Endodermal cell (in vitro differentiated cells): Measurements from ENCODE around the gene IL6ST. TPM values are rescaled to one million over a fixed set of nuclear protein-coding genes. Genes with fewer than 3 reads are reported as not detected.
"Not testable (repeated sequence)": the region's sequence is repeated elsewhere in the genome, so short reads cannot be mapped to it uniquely, and the experiment has no call there.

Experiments used
- DNase-seq: peaks from one replicate; pipeline ENCODE4 v3.0.0-alpha.2; 2017
- H3K27ac ChIP-seq: 2 replicates; pipeline ENCODE4 v1.5.1; 2013; ENCODE audit warnings: mild to moderate bottlenecking, low read depth, low read length, moderate library complexity
- H3K27me3 ChIP-seq: 2 replicates; pipeline ENCODE4 v1.6.1; 2013; ENCODE audit warnings: mild to moderate bottlenecking, low read length, moderate library complexity; ENCODE audit not compliant: insufficient read depth, control insufficient read depth, poor library complexity, severe bottlenecking
- H3K36me3 ChIP-seq: 2 replicates; pipeline ENCODE4 v1.7.0; 2013; ENCODE audit warnings: mild to moderate bottlenecking, low read length, moderate library complexity; ENCODE audit not compliant: control insufficient read depth, insufficient read depth
- H3K4me1 ChIP-seq: one replicate; pipeline ENCODE4 v1.7.0; 2013; ENCODE audit warnings: low read length; ENCODE audit not compliant: control insufficient read depth, insufficient read depth
- H3K4me3 ChIP-seq: 2 replicates; pipeline ENCODE4 v1.5.1; 2013; ENCODE audit warnings: mild to moderate bottlenecking, low read length, moderate library complexity
- H3K9ac ChIP-seq: 2 replicates; pipeline ENCODE4 v1.6.1; 2013; ENCODE audit warnings: mild to moderate bottlenecking, low read length, moderate library complexity; ENCODE audit not compliant: poor library complexity, severe bottlenecking; ENCODE audit errors: extremely low read depth
- H3K9me3 ChIP-seq: 2 replicates; pipeline ENCODE4 v1.6.1; 2013; ENCODE audit warnings: mild to moderate bottlenecking, low read length, moderate library complexity; ENCODE audit not compliant: control insufficient read depth
- H3K27ac Mint-ChIP-seq: 2 replicates; pipeline ENCODE4 v1.8.0; 2020; ENCODE audit warnings: mixed read lengths
- H3K27me3 Mint-ChIP-seq: 2 replicates; pipeline ENCODE4 v1.8.0; 2021; ENCODE audit warnings: mild to moderate bottlenecking, mixed read lengths; ENCODE audit not compliant: insufficient read depth
- H3K36me3 Mint-ChIP-seq: 2 replicates; pipeline ENCODE4 v1.8.0; 2020; ENCODE audit warnings: low read depth, mixed read lengths
- H3K4me1 Mint-ChIP-seq: 2 replicates; pipeline ENCODE4 v1.8.0; 2020; ENCODE audit warnings: mixed read lengths
- H3K4me3 Mint-ChIP-seq: 2 replicates; pipeline ENCODE4 v1.8.0; 2020; ENCODE audit warnings: mild to moderate bottlenecking, moderate library complexity, mixed read lengths
- H3K9me3 Mint-ChIP-seq: 2 replicates; pipeline ENCODE4 v1.8.0; 2020; ENCODE audit warnings: mild to moderate bottlenecking, mixed read lengths
- CTCF ChIP-seq: fragments of 200-600 bp; sonication (generic); conservative IDR thresholded peaks from 2 replicates; pipeline ENCODE4 v1.5.0; 2021; ENCODE audit warnings: antibody characterized with exemption, mild to moderate bottlenecking
- WGBS, 2 experiments: methylation state at CpG; one replicate each; pipeline versions ENCODE4 v1.1.5 to v1.1.7; 2013; ENCODE audit warnings: missing lambda C conversion rate in 2 of 2, mixed read lengths in 1 of 2; ENCODE audit not compliant: insufficient coverage in 1 of 2, insufficient read length in 1 of 2; 5-methylcytosine and 5-hydroxymethylcytosine counted together
- total RNA-seq, 2 donors: library from RNA; stranded (reverse); fragmentation: NEBNext Ultra II Directional in 1 of 2; extraction: Animal tissue kit (Norgen Biotek cat#: 25700) in 1 of 2; gene quantifications; 2 replicates in 1 of 2; 3 replicates in 1 of 2; pipeline ENCODE4 v1.2.1, GENCODE V29; 2021

The IL6ST gene
- total RNA-seq, 2 donors from 2014 or later = 26.3 to 30.4 TPM

DNA sequence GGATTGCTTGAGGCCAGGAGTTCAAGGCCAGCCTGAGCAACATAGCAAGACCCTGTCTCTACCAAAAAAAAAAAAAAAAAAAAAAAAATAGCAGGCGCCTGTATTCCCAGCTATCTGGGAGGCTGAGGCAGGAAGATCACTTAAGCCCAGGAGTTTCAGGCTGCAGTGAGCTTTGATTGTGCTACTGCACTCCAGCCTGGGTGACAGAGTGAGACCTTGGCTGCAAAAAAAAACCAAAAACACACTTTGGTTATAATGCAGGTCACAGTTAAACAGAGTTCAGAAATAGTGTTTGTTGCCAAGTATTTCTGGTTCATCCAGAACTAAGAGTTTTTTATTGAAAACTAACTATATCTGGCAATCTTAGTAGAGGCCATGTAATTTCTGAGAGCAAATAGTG is 24.1 kb upstream of the IL6ST start:
- Histone ChIP-seq H3K27me3 (no peaks in the 10 kb centered on the region), H3K4me3 (no peak overlapping the region), H3K9me3 (peaks cover 9% of the 10 kb centered on the region), H3K27ac (no peak overlapping the region), H3K9ac (no peak overlapping the region), H3K36me3 (no peaks in the 10 kb centered on the region), H3K4me1 (no peaks in the 10 kb centered on the region)
- Mint-ChIP-seq H3K27ac (no peak overlapping the region), H3K9me3 (peaks cover 18% of the 10 kb centered on the region), H3K27me3 (peaks cover 2% of the 10 kb centered on the region), H3K4me1 (peaks cover 3% of the 10 kb centered on the region), H3K4me3 (no peak overlapping the region), H3K36me3 (peaks cover 3% of the 10 kb centered on the region)
- no peak for TF ChIP-seq CTCF
- no peak for DNase-seq
- 76% methylated on average over 1 of the region's 1 CpG; no CpG with 5 or more reads in 1 of the 2 experiments for WGBS, 2 experiments

DNA sequence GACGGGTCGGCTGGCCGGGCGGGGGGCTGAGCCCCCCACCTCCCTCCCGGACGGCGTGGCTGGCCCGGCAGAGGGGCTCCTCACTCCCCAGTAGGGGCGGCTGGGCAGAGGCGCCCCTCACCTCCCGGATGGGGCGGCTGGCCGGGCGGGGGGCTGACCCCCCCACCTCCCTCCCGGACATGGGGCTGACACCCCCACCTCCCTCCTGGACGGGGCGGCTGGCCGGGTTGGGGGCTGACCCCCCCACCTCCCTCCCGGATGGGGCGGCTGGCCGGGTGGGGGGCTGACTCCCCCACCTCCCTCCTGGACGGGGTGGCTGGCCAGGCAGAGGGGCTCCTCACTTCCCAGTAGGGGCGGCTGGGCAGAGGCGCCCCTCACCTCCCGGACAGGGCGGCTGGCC is 19.9 kb upstream of the IL6ST start:
- not testable (repeated sequence) for H3K9ac ChIP-seq, DNase-seq, H3K27me3 ChIP-seq, H3K9me3 ChIP-seq, H3K36me3 ChIP-seq, H3K4me1 Mint-ChIP-seq, H3K4me3 Mint-ChIP-seq, H3K36me3 Mint-ChIP-seq, H3K27ac Mint-ChIP-seq, H3K27me3 Mint-ChIP-seq, H3K27ac ChIP-seq, H3K4me1 ChIP-seq, H3K4me3 ChIP-seq
- H3K9me3 Mint-ChIP-seq = peaks cover 19% of the 10 kb centered on the region
- WGBS, 2 experiments = 94% methylated on average over 14 of the region's 26 CpGs; no CpG with 5 or more reads in 1 of the 2 experiments

DNA sequence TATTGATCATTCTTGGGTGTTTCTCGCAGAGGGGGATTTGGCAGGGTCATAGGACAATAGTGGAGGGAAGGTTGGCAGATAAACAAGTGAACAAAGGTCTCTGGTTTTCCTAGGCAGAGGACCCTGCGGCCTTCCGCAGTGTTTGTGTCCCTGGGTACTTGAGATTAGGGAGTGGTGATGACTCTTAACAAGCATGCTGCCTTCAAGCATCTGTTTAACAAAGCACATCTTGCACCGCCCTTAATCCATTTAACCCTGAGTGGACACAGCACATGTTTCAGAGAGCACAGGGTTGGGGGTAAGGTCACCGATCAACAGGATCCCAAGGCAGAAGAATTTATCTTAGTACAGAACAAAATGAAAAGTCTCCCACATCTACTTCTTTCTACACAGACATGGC is 19.2 kb upstream of the IL6ST start:
- not testable (repeated sequence) for H3K4me3 ChIP-seq, H3K36me3 ChIP-seq, H3K27ac ChIP-seq, H3K27ac Mint-ChIP-seq, H3K4me1 ChIP-seq, DNase-seq, H3K4me1 Mint-ChIP-seq, H3K9me3 ChIP-seq, H3K27me3 ChIP-seq, H3K9ac ChIP-seq, H3K27me3 Mint-ChIP-seq, H3K4me3 Mint-ChIP-seq, H3K36me3 Mint-ChIP-seq
- no CpG with 5 or more reads among the region's 5 CpGs for WGBS, 2 experiments
- peaks cover 19% of the 10 kb centered on the region for H3K9me3 Mint-ChIP-seq

- Mint-ChIP-seq H3K27ac (no peak overlapping the region), H3K36me3 (peaks cover 3% of the 10 kb centered on the region), H3K4me3 (no peak overlapping the region), H3K4me1 (no peaks in the 10 kb centered on the region), H3K9me3 (peaks cover 19% of the 10 kb centered on the region), H3K27me3 (peaks cover 2% of the 10 kb centered on the region)
- DNase-seq = no peak
- no peak overlapping the region for H3K4me3 ChIP-seq
- WGBS, 2 experiments = 93 to 94% methylated on average over 5 of the region's 5 CpGs
- no peaks in the 10 kb centered on the region for H3K36me3 ChIP-seq
- no peak overlapping the region for H3K27ac ChIP-seq
- H3K4me1 ChIP-seq = no peaks in the 10 kb centered on the region
- TF ChIP-seq CTCF = no peak
- peaks cover 9% of the 10 kb centered on the region for H3K9me3 ChIP-seq
- H3K27me3 ChIP-seq = no peaks in the 10 kb centered on the region
- no peak overlapping the region for H3K9ac ChIP-seq
Observed at GRCh38 chr5:56012281-56012963, 17.7 kb upstream of the IL6ST start.
